HG03280 (cell line): Measurements from ENCODE around the gene ADAMTS6.
"Not testable (repeated sequence)": the region's sequence is repeated elsewhere in the genome, so short reads cannot be mapped to it uniquely, and the experiment has no call there.

Experiments
- ATAC-seq: cut with Tn5 transposase; IDR thresholded peaks from one replicate; pipeline ENCODE4 v1.9.1; 2021; ENCODE audit warnings: mild to moderate bottlenecking, moderate library complexity; ENCODE audit not compliant: unreplicated experiment

The ADAMTS6 gene

DNA sequence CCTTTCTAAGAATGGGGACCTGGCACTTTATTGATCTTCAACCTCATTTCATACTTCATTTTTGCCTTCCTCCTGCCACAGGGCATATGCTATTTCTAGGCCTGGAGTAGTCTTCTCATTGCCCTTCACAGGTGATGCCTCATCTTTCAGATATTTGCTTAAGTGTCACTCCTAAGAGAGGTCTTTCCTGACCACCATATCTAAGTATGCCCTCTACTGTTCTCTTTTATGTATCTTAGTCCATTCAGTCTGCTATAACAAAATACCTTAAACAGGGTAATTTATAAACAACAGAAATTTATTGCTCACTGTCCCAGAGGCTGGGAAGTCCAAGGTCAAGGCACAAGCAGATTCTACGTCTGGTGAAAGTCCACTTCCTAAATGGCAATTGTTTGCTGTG is 99.1 kb downstream of the ADAMTS6 start:
- no peak for ATAC-seq

DNA sequence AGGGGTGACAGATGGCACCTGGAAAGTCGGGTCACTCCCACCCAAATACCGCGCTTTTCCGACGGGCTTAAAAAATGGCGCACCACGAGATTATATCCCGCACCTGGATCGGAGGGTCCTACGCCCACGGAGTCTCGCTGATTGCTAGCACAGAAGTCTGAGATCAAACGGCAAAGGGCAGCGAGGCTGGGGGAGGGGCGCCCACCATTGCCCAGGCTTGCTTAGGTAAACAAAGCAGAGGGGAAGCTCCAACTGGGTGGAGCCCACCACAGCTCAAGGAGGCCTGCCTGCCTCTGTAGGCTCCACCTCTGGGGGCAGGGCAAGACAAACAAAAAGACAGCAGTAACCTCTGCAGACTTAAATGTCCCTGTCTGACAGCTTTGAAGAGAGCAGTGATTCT is 111.2 kb downstream of the ADAMTS6 start:
- not testable (repeated sequence) for ATAC-seq

DNA sequence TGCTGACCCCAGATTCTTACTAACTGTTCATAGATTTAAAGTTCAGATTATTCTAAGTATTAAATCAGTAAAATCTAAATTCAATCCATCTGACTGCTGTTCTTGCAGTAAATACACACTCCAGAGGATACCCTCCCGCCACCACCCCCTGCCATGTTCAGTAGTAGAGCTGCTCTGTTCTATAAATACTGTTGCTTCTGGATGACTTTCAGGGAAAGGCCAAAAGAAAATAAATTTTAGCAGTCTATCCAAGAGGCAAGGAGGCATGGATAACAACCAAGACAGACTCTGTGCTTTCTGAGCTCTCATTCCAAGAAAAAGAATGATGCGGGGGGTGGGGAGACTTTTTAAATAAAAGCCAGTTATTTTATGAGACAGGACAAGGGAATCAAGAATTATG is 115.1 kb downstream of the ADAMTS6 start:
- no peak for ATAC-seq

DNA sequence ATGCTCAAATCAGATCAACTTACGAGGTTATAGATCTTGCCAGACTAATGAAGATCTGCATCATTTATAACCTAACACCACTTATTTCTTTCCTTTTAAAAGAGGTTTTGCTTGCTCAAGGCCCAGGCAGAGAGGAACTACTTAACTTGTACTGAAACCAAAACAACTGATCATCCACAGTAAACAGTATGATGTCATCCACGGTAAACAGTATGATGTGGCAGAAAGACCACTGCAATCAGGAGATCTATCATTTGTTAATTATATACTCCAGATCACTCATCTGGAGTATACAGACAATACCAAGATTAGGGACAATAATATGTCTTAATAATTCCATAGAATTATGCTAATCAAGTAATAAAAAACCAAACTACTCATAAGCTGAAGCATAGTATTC is 116.8 kb downstream of the ADAMTS6 start:
- no peak for ATAC-seq

DNA sequence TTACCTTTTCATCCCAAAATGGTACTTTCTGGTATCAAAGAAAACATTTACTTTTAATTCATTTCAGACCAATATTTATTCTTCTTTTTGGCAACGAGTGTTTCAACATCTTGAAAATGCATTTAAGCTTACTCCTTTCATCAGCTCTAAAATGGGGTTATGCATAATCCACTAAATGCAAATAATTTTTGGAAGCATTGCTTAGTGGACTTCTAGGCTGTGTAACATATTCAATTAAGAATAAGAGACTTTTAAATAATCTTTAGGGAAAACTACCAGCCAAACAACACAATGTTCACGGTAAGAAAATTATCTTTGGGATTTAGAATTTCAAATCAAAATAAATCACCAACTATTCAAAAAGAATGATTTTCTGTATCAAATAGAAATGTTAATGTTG is 118.2 kb downstream of the ADAMTS6 start:
- no peak for ATAC-seq

DNA sequence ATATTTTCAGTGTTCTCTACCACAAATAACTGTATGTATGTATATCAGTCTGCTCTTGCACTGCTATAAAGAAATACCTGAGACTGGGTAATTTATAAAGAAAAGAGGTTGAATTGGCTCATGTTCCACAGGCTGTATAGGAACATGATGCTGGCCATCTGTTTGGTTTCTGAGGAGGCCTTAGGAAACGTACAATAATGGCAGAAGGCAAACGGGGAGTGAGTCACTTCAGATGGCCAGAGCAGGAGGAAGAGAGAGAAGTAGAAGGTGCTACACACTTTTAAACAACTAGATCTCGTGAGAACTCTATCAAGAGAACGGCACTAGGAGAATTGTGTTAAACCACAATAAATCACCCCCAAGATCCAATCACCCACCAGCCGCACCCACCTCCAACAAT is 121.7 kb downstream of the ADAMTS6 start:
- ATAC-seq, result no peak

DNA sequence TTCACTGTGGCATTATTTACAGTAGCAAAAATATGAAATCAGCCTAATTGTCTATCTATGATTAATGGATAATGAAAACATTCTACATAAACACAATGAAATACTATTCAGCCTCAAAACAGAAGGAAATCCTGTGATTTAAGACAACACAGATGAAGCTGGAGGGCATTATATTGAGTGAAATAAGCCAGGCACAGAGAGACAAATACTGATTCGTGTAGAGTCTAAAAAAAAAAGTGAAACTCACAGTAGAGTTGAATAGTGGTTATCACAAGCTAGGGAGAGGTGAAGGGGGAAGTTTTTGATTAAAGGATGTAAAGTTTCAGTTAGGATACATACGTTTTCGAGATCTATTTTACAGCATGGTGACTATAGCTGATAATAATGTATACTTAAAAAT is 122.2 kb downstream of the ADAMTS6 start:
- ATAC-seq, result no peak

DNA sequence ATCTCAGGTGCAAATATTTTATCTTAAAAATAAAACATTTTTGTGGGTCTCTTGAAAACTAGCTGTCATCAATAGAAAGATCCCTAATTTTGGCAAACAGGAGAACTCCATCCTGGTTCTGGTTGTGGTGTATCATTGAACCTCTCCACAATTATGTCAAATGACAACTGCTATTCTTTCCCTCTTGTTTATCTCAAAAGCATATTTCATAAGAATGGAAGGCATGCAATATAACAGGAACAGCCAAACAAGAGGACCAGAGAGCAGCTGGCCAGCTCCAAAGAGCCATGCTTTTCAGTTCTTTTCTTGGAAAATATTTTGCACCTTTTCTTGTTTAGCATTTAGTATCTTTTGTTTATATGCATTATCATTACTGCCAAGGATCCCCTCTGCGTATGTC is 125.4 kb downstream of the ADAMTS6 start:
- no peak for ATAC-seq

DNA sequence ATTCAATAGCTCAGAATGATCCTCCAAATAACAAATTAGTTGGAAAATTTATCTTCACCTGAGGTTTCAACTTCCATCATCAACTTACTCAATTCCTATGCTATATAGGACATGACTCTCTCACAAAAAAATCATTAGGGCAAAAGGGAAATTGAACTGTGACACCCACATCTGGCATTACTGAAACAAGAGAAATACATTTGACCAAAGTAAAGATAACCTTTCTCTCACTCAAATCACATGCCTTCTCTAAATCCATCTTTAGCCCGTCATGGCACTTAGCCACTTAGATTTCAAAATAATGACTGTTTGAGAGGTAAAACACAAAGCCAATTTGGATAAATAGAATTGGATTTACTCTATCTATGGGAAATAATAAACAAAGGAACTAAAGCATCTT is 126.4 kb downstream of the ADAMTS6 start:
- ATAC-seq, result no peak

DNA sequence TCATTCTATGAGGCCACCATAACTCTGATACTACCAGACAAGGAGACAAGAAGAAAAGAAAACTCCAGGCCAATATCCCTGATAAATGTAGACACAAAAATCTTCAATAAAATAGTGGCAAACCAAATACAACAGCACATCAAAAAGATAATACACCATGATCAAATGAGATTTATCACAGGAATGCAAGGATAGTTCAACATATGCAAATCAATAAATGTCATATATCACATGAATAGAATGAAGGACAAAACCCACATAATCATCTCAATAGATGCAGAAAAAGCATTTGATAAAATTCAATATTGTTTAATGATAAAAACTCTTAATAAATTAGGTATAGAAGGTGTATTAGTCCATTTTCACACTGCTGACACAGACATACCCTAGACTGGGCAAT is 139.9 kb downstream of the ADAMTS6 start:
- no peak for ATAC-seq

DNA sequence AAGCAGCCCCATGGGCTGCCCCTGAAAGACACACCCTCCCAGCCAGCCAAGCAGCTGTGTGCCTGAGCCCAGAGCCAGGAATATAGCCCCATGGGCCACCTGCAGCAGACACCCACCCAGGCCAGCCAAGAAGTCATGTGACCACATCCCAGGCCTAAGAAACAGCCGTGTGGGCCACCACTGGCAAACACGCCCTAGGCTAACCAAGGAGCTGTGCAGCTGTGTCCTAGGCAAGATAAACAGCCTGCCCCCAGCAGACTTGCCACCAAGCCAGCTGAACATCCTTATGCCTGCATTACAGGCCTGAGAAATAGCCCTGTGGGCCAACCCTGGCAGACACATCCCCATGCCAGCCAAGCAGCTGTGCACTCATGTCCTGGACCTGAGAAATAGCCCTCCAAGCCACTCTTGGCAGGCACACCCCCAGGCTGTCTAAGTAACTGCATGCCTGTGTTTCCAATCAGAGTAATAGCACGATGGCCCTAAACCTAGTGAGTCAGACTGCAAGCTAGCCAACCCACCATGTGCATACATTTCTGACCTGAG is 143.0 kb downstream of the ADAMTS6 start:
- ATAC-seq, result no peak

DNA sequence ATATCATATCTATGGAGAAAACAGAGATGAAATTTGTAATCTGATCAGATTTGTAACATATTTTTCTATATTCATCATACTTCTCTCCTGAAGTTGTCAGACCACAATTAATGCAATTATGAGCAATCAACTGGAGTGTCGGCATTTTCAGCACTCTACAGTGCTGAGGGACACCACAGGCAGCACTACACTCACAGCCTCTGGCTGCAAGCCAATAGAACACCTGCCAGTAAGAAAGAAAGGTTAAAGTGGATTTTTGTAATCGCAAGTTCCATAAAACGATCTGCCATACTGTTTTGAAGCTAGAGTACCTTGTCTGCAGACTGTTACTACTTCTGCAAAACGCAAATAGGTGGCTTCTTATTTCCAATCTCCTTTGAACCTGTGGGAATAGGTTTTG is 147.6 kb downstream of the ADAMTS6 start:
- ATAC-seq, result no peak

DNA sequence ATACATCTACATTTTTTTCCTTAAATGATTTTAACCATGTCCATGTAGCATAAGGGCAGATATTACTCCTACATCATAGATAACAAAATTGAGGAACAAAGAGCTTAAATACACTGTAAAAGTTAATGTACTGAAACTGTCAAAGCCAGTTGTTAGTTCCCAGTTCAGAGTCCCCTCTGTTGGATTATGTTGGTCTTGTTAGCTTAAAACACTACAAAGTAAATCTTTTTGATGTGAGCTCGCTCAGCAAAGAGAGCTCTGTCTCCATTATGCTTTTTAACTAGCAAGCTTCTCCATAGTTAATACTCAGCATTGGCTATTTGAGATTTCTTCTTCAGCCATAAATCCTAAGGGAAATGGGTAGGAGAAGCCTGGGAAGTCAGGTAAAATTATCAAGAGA is 149.1 kb downstream of the ADAMTS6 start:
- ATAC-seq, result no peak

DNA sequence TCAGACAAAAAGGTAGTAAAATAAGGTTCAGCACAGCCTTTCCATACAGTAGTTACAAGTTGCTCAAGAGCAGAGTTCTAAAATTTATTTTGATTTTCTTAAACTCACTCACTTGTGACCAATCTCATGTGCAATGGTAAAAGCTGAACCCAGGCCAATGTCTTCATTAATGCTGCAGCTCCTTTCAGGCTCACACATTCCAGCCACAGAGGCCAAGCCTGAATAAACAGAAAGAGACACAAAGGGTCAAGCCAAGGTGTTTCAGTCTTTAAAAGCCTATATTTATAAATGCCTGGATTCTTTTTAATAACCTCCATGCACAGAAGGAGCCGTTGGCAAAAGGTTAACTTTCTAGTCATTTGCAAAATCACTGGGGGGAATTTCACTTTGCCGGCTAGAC is 152.5 kb downstream of the ADAMTS6 start:
- no peak for ATAC-seq

DNA sequence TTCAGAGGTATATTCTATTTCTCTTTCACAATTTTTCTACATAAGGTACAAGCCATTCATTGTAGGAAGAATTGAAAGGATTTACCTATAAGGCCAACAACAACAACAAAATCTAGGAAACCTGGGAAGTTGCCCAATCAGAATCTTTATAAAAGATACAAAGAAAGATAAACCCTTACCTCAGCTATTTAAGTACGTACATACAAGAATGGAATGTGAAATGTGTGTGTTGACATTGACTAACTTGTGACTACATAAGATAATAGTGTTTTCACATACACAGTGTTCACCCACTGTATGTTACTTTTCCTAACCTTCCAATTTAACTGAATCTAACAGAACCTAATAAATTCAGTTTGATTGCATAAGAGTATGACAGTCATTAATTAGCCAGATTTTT is 154.1 kb downstream of the ADAMTS6 start:
- ATAC-seq, result no peak

DNA sequence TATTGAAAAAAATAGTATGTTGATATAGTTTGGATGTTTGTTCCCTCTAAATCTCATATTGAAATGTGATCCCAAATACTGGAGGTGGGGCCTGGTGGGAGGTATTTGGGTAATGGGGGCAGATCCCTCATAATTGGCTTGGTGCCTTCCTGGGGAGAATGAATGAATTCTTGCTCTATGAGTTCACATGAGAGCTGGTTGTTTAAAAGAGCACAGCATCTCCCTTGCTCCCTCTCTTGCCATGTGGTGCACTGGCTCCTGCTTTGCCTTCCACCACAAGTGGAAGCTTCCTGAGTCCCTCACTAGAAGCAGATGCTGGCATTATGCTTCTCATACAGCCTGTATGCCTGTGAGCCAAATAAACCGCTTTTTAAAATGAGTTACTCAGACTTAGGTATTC is 154.8 kb downstream of the ADAMTS6 start:
- no peak for ATAC-seq

DNA sequence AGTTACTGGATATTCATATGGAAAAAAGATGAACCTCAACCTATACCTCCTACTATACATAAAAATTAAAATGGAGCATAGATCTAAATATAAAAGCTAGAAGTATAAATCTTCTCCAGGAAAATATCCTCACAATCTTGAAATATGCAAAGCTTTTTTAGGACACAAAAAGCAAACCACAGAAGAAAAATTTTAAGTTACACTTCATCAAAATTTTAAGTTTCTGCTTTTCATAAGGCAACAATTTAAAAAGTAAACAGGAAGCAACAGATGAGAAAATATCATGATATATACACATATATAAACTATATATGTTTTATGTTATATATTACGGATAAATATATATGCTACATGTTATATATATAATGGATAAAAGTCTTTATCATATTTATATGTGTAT is 157.5 kb downstream of the ADAMTS6 start:
- no peak for ATAC-seq

DNA sequence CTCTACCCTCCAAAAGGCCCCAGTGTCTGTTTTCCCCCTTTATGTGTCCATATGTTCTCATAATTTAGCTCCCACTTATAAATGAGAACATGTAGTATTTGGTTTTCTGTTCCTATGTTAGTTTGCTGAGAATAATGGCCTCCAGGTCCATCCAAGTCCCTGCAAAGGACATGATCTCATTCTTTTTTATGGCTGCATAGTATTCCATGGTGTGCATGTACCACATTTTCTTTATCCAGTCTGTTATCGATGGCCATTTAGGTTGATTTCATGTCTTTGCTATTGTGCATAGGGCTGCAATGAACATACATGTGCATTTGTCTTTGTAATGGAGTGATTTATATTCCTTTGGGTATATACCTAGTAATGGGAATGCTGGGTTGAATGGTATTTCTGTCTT is 161.0 kb downstream of the ADAMTS6 start:
- ATAC-seq, result not testable (repeated sequence)

DNA sequence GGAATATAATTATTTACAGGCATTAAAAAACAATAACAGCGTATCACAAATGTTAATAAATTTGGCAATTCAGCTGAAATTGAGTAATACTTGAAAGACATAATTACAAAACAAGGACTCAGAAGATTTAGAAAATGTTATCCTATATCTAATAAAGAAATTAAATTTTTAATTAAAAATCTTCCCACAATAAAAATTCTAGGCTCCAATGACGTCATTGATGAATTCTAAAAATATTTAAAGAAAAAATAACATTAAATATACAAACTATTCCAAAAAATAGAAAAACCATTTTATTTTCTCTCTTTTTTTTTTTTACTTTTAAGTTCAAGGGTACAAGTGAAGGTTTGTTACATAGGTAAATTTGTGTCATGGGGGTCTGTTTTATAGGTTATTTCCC is 161.5 kb downstream of the ADAMTS6 start:
- ATAC-seq, result no peak

DNA sequence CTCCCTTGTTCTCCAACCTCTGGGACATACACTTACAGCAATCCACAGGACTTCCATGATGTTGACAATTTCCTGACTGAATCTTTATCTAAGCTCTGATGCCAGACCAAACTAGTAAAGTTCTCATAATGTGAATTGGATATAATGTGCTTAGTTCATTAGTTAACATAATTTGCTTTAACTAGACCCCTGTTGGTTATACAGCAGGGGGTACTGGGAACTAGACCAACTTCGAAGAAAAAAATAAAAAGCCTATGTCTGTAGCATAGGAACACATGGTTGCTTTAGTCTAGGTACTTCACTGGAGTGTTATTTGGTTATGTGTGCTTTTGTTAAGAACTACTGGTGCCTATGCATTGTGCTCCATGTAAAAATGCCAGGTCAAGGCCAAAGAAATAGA is 173.8 kb downstream of the ADAMTS6 start:
- no peak for ATAC-seq

DNA sequence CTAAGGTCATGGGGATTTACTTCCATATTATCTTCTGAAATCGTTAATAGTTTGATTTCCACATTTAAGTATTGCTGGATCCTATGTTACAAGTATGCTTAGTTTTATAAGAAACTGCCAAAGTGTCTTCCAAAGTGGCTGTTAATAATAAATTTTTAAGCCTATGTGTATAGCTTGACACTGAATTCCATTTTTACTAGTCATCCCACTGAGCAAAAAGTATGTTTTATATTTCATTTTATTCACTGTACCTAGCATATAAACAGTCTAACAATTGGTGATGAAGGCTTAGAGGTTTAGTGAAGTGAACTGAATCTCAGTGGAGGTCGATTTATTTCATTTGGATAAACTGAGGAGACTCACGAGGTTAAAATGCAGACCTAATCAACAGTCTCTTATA is 174.6 kb downstream of the ADAMTS6 start:
- ATAC-seq, result no peak

DNA sequence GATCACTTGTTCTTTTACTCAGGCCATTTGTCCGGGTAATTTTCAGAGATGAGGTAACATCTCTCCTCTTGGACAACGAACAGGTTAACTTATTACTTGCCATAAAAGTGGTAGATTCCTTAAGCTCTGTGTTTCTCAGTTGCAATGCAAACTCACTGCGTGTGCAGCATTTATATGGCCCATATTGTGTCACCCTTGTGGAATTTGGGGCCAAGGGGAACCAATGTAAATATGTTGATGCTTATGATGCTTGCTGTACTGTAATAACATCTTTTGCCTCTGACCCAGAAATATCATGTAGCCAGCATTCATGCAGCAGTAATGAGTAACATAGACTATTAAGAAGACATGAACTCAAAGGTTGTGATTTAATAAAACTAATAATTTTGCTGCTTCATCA is 175.8 kb downstream of the ADAMTS6 start:
- no peak for ATAC-seq

DNA sequence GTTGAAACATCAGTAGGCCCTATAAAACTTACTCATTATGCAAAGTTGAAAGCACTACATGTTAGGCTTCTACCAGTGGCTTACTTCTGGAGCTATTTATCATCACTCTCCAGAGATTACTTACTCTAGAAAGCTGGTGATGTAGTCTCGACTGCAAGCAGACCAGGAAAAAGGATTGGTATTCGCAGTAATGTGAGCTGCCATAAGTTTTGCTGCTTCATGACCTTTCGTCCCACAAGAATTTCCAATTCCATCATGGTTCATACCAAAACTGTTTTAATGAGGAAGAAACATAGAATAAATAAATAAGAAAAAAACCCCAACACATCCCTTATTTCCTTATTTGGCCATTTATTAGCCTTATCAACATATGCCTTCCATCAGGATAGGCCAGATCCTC is 181.9 kb downstream of the ADAMTS6 start:
- no peak for ATAC-seq

DNA sequence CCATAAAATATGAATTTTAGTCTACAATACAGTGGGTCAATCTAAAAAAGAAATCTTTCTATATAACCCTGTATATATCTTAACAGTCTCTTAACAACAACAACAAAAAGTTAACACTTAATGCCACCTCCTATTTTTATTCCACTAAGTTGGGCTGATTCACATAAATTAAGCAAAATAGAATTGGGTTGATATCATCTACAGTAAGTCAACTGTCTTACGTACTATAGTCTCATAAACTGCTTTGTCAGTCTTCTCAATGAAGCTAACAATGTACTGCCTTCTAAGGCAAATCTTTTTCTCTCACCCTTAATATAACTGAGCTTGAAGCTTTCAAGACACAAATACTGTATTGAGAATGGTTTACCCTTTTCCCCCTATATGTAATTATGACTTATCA is 185.7 kb downstream of the ADAMTS6 start:
- ATAC-seq, result no peak
